ENCODE data around the gene IGFBP6. TPM values are rescaled to one million over a fixed set of nuclear protein-coding genes. Genes with fewer than 3 reads are reported as not detected.
"Not testable (repeated sequence)": the region's sequence is repeated elsewhere in the genome, so short reads cannot be mapped to it uniquely, and the experiment has no call there.

The IGFBP6 gene
- total RNA-seq, 1 donor from 2014 or later: 33.7 TPM

GRCh38 chr12:53090105-53090504 is 7.4 kb upstream of the IGFBP6 start:
- DNase-seq (ENCODE audit: low read depth): no peak
- TF ChIP-seq, protein P1, sequence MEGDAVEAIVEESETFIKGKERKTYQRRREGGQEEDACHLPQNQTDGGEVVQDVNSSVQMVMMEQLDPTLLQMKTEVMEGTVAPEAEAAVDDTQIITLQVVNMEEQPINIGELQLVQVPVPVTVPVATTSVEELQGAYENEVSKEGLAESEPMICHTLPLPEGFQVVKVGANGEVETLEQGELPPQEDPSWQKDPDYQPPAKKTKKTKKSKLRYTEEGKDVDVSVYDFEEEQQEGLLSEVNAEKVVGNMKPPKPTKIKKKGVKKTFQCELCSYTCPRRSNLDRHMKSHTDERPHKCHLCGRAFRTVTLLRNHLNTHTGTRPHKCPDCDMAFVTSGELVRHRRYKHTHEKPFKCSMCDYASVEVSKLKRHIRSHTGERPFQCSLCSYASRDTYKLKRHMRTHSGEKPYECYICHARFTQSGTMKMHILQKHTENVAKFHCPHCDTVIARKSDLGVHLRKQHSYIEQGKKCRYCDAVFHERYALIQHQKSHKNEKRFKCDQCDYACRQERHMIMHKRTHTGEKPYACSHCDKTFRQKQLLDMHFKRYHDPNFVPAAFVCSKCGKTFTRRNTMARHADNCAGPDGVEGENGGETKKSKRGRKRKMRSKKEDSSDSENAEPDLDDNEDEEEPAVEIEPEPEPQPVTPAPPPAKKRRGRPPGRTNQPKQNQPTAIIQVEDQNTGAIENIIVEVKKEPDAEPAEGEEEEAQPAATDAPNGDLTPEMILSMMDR (IDR thresholded peaks at IDR 0.05; ENCODE audit: insufficient read depth, low read length, poor library complexity, severe bottlenecking): no peak
- Histone ChIP-seq H3K27me3 (ENCODE audit: control insufficient read depth, insufficient read depth, low read length) (no peaks in the 10 kb centered on the region), H3K36me3 (ENCODE audit: control insufficient read depth, insufficient read depth, low read length) (no peaks in the 10 kb centered on the region), H3K4me3 (ENCODE audit: low read depth, low read length) (no peak overlapping the region)

DNA sequence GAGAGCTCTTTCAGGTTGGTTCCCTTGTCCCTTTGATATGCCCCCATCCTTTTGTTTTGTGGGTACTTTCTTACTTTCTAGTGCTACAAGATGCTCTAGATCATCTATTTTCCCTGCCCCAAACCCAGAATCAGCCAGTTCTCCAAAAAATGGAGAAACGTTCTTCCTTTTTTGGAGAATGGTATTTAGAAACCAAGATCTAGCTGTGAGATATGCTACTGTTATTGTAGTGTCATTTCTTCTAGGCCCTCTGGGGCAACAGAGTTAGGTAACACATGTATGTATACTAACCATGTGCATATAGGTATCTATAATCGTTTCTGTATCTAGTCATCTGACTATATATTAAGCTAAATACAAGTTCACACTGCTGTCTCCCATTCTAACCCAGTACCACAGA is 6.9 kb upstream of the IGFBP6 start:
- TF ChIP-seq, protein P1 (IDR thresholded peaks at IDR 0.05; ENCODE audit: insufficient read depth, low read length, poor library complexity, severe bottlenecking): no peak
- Histone ChIP-seq H3K27me3 (ENCODE audit: control insufficient read depth, insufficient read depth, low read length) (no peaks in the 10 kb centered on the region), H3K36me3 (ENCODE audit: control insufficient read depth, insufficient read depth, low read length) (no peaks in the 10 kb centered on the region), H3K4me3 (ENCODE audit: low read depth, low read length) (no peak overlapping the region)
- DNase-seq (ENCODE audit: low read depth): no peak

DNA sequence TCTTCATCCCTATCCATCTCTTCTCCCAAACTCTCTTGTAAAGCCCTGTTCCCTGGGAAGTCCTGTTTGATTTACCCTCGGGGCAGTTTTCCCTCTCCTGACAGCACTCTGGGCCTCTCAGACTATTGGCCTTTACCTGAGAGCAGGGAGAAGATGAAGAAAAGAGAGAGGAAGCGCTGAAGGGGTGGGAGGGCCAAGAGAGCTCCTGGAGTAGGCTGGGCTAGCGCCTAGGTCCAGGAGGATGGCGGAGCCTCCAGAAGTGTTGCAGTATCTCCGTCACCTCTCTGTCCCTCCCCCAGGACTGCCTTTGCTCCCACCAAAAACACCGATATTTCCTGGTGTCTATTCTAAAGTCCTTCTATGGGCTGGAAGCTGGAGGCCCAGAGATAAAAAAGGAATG is 5.7 kb upstream of the IGFBP6 start:
- Histone ChIP-seq H3K4me3 (ENCODE audit: low read depth, low read length) (no peak overlapping the region), H3K27me3 (ENCODE audit: control insufficient read depth, insufficient read depth, low read length) (no peaks in the 10 kb centered on the region), H3K36me3 (ENCODE audit: control insufficient read depth, insufficient read depth, low read length) (no peaks in the 10 kb centered on the region)
- DNase-seq (ENCODE audit: low read depth): no peak
- TF ChIP-seq, protein P1 (IDR thresholded peaks at IDR 0.05; ENCODE audit: insufficient read depth, low read length, poor library complexity, severe bottlenecking): no peak

- no peak overlapping the region for H3K4me3 ChIP-seq (ENCODE audit: low read depth, low read length)
- H3K27me3 ChIP-seq (ENCODE audit: control insufficient read depth, insufficient read depth, low read length): no peaks in the 10 kb centered on the region
- H3K36me3 ChIP-seq (ENCODE audit: control insufficient read depth, insufficient read depth, low read length): no peaks in the 10 kb centered on the region
- no peak for DNase-seq (ENCODE audit: low read depth)
- TF ChIP-seq, protein P1 (IDR thresholded peaks at IDR 0.05; ENCODE audit: insufficient read depth, low read length, poor library complexity, severe bottlenecking): no peak
Measured at GRCh38 chr12:53093777-53094393, 3.6 kb upstream of the IGFBP6 start.

- H3K36me3 ChIP-seq (ENCODE audit: control insufficient read depth, insufficient read depth, low read length): no peaks in the 10 kb centered on the region
- TF ChIP-seq, protein P1 (IDR thresholded peaks at IDR 0.05; ENCODE audit: insufficient read depth, low read length, poor library complexity, severe bottlenecking): no peak
- H3K4me3 ChIP-seq (ENCODE audit: low read depth, low read length): no peak overlapping the region
- H3K27me3 ChIP-seq (ENCODE audit: control insufficient read depth, insufficient read depth, low read length): no peaks in the 10 kb centered on the region
- no peak for DNase-seq (ENCODE audit: low read depth)
Measured at GRCh38 chr12:53094394-53094787, 3.1 kb upstream of the IGFBP6 start.

DNA sequence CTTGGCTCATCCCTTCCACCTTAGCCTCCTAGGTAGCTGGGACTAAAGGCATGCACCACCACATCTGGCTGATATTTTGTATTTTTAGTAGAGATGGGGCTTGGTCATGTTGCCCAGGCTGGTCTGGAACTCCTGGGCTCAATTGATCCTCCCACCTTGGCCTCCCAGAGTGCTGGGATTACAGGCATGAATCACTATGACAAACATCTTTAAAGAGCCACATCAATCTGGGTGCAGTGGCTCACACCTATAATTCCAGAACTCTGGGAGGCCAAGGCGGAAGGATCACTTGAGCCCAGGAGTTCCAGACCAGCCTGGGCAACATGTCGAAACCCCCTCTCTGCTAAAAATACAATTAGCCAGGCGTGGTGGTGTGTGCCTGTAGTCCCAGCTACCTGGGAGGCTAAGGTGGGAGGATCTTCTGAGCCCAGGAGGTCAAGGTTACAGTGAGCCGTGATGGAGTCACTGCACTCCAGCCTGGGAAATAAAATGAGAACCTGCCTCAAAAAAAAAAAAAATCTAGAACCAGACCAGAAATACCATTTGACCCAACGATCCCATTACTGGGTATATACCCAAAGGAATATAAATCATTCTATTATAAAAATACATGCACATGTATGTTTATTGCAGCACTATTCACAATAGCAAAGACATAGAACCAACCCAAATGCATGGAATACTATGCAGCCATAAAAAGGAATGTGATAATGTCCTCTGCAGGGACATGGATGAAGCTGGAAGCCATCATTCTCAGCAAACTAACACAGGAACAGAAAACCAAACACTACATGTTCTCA is 2.5 kb upstream of the IGFBP6 start:
- not testable (repeated sequence) for H3K36me3 ChIP-seq (ENCODE audit: control insufficient read depth, insufficient read depth, low read length); H3K4me3 ChIP-seq (ENCODE audit: low read depth, low read length); H3K27me3 ChIP-seq (ENCODE audit: control insufficient read depth, insufficient read depth, low read length); DNase-seq (ENCODE audit: low read depth)

GRCh38 chr12:53095596-53095895 is 1.9 kb upstream of the IGFBP6 start:
- not testable (repeated sequence) for H3K36me3 ChIP-seq (ENCODE audit: control insufficient read depth, insufficient read depth, low read length); H3K27me3 ChIP-seq (ENCODE audit: control insufficient read depth, insufficient read depth, low read length); DNase-seq (ENCODE audit: low read depth); H3K4me3 ChIP-seq (ENCODE audit: low read depth, low read length)
